Esophagus squamous epithelium (tissue), 4 donors: Measurements from ENCODE around the gene LACTBL1.

ENCODE experiments used
- POLR2A ChIP-seq, 4 donors: fragments of 450-650 bp; IDR thresholded peaks; one replicate each; pipeline ENCODE4 v1.6.1; 2017; ENCODE audit warnings: antibody characterized with exemption in 4 of 4, mild to moderate bottlenecking in 4 of 4, moderate library complexity in 3 of 4
- TF ChIP-seq, protein P1 (sequence below), 6 experiments: fragments of 450-650 bp in 4 of 6; fragments of 200-600 bp in 2 of 6; sonication (generic) in 2 of 6; IDR thresholded peaks; one replicate each; pipeline ENCODE4 v1.5.1; 2016 to 2019; ENCODE audit warnings: antibody characterized with exemption in 6 of 6, mild to moderate bottlenecking in 4 of 6, moderate library complexity in 4 of 6

DNA sequence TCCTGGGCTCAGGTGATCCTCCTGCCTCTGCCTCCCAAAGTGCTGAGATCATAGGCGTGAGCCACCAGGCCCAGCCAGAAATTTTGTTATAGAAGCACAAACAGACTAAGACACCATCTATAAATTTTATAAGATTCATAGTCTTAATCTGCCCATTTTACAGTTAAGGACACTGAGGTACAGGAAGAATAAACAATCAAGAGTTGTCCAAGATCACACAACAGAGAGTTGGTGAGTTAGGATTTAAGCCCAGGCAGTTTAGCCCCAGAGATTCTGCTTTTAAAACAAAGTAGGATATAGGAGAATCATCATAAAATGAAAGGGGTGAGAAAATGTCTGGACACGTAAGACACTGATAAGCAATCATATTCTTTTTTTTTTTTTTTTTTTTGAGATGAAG, 36.2 kb upstream of the LACTBL1 start:
- TF ChIP-seq, protein P1, sequence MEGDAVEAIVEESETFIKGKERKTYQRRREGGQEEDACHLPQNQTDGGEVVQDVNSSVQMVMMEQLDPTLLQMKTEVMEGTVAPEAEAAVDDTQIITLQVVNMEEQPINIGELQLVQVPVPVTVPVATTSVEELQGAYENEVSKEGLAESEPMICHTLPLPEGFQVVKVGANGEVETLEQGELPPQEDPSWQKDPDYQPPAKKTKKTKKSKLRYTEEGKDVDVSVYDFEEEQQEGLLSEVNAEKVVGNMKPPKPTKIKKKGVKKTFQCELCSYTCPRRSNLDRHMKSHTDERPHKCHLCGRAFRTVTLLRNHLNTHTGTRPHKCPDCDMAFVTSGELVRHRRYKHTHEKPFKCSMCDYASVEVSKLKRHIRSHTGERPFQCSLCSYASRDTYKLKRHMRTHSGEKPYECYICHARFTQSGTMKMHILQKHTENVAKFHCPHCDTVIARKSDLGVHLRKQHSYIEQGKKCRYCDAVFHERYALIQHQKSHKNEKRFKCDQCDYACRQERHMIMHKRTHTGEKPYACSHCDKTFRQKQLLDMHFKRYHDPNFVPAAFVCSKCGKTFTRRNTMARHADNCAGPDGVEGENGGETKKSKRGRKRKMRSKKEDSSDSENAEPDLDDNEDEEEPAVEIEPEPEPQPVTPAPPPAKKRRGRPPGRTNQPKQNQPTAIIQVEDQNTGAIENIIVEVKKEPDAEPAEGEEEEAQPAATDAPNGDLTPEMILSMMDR (IDR thresholded peaks at IDR 0.05), result no peak
- no peak for TF ChIP-seq POLR2A (IDR thresholded peaks at IDR 0.05)
